SKM-1 treated with dmso at 0.1 percent for 144 hours (cell line): ENCODE data around the gene ABCC11.
A peak's percentile ranks its signal among the peaks of the same experiment; 100 is the strongest.
"Not testable (repeated sequence)": the region's sequence is repeated elsewhere in the genome, so short reads cannot be mapped to it uniquely, and the experiment has no call there.

ENCODE experiments used
- DNase-seq: peaks from one replicate; lab custom pipeline; 2025; ENCODE audit not compliant: unreplicated experiment; lab: John Stamatoyannopoulos, UW

ABCC11 gene

GRCh38 chr16:48250520-48251278 is 3.4 kb upstream of the ABCC11 start:
- no peak for DNase-seq

DNA sequence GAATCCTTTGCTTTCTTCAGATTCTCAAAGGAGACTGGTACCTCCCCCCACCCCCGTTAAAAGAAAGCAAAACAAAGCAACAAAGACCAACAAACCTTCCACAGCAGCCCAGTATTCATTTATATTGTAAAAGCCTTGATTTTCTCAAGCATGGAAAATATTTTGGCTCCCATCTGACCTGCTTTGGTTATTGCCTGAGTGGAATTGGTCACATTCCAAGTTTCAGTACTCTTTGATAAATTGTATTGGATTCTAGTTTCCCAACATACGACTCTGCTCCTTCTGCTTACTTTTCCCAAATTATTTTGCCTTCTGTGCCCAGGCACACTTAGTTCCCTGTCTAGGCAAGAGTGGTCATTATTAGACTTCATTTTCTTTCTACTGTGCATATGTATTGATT is 1.3 kb downstream of the ABCC11 start:
- no peak for DNase-seq

DNA sequence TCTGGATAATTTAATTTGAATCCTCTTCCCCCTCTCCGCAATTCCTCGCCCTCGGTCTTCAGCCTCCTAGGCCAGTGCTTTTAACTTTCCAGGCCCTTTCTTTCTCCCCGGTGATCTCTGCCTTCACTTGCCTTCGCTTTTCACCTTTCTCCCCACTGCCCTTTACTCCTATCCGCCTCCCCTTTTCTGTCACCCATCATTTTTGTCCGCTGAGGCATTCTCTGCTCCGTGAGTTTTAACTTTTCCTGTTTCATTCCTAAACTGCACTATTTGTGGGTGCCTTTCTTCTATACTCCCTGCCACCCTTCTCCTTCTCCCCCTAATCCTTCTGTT is 2.5 kb downstream of the ABCC11 start:
- DNase-seq: no peak

GRCh38 chr16:48244080-48244862 is 3.1 kb downstream of the ABCC11 start, which contains the start of gene LONP2:
Gene LONP2, plus strand, starts transcription at chr16:48244300. Its CDS starts 89 bp downstream, at chr16:48244389.
- peak; percentile 82 for DNase-seq

- not testable (repeated sequence) for DNase-seq
Measured at GRCh38 chr16:48240147-48240546, 7.2 kb downstream of the ABCC11 start.

DNA sequence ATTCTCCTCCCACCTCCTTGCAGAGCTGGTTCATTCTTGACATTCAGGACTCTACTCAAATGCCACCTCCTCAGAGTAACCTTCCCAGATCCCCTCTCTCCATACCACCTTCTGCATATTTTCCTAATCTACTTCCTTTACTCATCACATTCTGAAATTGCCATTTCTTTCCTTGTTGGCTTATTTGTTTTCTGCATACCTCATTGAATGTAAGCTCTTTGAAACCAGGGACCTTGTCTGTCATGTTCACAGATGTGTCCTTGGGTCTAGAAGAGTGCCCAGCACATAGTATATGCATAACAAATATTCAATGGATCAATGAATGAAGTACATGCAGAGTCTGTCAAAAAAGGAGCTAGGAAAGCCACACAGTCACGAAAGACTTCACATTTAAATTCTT is 11.1 kb downstream of the ABCC11 start:
- DNase-seq: no peak

- no peak for DNase-seq
Measured at GRCh38 chr16:48235556-48236136, 11.7 kb downstream of the ABCC11 start.

- no peak for DNase-seq
Measured at GRCh38 chr16:48235058-48235555, 12.2 kb downstream of the ABCC11 start.

GRCh38 chr16:48234630-48235029 is 12.7 kb downstream of the ABCC11 start:
- DNase-seq: no peak

DNA sequence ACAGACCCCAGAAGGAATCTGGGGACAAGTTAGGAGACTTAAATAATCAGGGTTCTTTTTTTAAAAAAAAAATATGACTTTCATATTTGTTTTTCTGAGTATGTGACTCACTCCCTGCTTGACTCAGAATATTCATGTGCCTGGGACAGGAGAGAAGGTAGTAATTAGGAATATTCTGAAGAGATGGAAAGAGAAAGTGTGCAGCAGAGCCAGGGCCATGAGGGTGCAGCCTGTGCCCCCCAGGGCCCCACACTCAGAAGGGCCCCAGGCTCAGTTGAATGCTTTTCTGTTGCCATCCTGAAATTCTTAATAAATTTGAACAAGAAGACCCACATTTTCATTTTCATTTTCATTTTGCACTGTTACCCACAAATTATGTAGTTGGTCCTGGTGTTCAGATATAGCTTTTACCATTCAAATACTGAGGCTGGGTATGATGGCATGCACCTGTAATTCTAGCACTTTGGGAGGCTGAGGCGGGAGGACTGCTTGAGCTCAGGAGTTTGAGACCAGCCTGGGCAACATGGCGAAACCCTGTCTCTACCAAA is 14.8 kb downstream of the ABCC11 start:
- no peak for DNase-seq

- DNase-seq: peak; percentile 38
Measured at GRCh38 chr16:48231727-48232492, 15.4 kb downstream of the ABCC11 start.

GRCh38 chr16:48225456-48225855 is 21.9 kb downstream of the ABCC11 start:
- no peak for DNase-seq

DNA sequence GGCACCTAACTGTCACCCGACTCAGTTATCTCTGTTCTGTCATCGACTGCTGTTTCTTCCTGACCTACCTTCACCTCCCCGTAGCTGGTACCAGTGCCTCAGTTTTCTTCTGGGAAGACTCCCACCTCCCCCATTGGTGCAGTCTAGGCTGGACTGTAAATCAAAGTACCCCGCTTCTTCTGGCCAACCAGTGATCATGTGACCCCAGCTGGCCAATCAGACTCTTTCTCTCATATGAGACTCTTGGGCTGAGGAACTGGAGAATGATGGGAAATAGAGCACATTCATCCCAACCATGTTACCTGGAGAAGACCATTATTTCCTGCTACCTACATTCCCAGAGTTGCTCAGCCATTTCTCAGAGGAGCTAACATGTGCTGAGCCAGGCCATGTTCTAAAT is 23.8 kb downstream of the ABCC11 start:
- no peak for DNase-seq

DNA sequence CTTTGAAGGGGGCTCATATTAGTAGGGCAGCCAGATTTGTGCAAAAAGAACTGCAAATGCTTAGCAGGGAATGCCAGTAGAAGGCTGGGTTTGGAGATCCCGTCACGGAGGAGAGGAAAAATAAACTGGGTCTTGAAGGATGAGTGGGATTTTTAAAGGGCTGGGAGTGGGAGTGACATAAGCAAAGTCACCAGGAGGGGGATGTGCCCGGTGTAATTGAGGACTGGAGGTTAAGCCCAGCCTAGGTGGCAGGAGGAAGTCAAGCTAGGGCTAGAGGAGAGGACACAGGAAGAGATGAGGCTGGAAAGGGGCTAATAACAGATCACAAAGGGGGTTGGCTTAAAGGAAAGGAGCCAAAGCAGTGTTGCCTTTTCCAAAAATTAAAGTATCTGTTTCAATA is 26.4 kb downstream of the ABCC11 start:
- no peak for DNase-seq

- no peak for DNase-seq
Measured at GRCh38 chr16:48218473-48218872, 28.9 kb downstream of the ABCC11 start.

DNA sequence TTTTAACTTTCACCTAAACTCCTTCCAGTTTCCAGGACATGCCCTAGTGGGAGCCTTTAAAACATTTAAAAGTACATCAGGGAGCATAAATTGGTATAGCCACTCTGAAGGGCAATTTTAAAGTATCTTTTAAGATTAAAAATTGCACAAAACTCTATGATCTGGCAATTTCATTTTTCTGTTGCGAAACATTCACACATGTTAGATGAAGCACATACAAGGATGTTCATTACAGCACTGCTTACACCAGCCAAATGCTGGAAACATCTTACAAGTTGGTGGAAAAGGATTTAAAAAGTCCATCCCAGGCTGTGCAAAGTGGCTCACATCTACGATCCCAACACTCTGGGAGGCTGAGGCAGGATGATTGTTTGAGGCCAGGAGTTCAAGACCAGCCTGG is 29.6 kb downstream of the ABCC11 start:
- no peak for DNase-seq

GRCh38 chr16:48215738-48216137 is 31.6 kb downstream of the ABCC11 start:
- no peak for DNase-seq

DNA sequence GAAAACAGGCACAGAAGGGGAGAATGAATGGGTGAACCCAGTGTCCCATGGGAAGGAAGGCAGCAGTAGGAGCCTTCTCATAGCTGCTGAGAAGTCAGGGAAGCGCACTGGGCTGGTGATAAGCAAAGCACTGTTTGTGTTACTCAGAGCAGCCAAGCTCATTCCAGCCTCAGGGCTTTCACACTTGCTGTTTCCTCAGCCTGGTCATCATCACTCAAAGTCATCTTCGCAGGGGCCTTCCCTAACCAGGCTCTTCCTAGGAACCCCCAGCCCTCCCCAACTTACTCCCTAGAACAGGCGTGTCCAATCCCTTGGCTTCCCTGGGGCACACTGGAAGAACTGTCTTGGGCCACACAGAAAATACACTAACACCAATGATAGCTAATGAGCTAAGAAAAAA is 35.3 kb downstream of the ABCC11 start:
- no peak for DNase-seq

DNA sequence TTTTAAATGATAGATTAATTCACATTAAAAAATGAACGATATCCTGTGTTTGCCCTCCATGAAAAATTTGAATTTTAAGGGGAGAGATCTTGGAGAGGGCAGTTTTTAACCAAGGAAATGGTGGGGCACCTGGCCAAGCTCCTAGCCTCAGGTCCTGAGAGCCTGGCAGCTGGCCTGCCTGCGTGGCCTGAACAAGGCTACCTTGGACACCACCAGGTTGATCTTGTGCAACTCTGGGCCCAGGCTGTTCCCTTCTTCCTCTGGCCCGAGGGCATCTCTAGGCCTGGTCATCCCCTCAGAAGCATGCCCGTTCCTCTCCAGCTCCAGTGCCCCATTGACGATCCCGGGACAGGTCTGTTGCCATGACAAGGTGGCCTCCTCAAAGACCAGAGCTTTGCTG is 36.6 kb downstream of the ABCC11 start:
- DNase-seq: no peak

GRCh38 chr16:48206594-48207242 is 40.6 kb downstream of the ABCC11 start:
- no peak for DNase-seq

- DNase-seq: no peak
Measured at GRCh38 chr16:48204825-48205151, 42.6 kb downstream of the ABCC11 start.
